T47D (cell line): ENCODE data around the gene ASCL2.

Experiments used
- DNase-seq, 2 experiments: peaks; one replicate each; pipeline versions ENCODE4 v3.0.0 to v3.0.0-alpha.2; 2011 to 2012; ENCODE audit warnings: low read depth in 1 of 2, low spot score in 1 of 2
- JUND ChIP-seq: IDR thresholded peaks from 2 replicates; pipeline ENCODE4 v1.6.1; 2012; ENCODE audit warnings: low read depth
- in situ Hi-C: cut with HindIII; loops from 2 replicates; pipeline ENCODE4 v1.10.0; 2016; ENCODE audit warnings: low sequenced_read_pairs, low pct_unique_long_range_greater_than_20kb

Gene ASCL2

GRCh38 chr11:2270322-2271076, at the start of gene ASCL2:
ASCL2 (minus strand) TSS chr11:2270588; CDS start chr11:2270332, 256 bp downstream.
- peak in 1 of 2 experiments; percentile 32 for DNase-seq
- TF ChIP-seq JUND: no peak
- in situ Hi-C loops: no loop called here

GRCh38 chr11:2319791-2320472, 49.5 kb upstream of the ASCL2 start:
- no peak for DNase-seq
- in situ Hi-C loops: no loop called here
- TF ChIP-seq JUND: no peak

GRCh38 chr11:2318707-2319106, 48.3 kb upstream of the ASCL2 start:
- TF ChIP-seq JUND: no peak
- in situ Hi-C loops: no loop called here
- DNase-seq: no peak

- no peak for TF ChIP-seq JUND
- DNase-seq: no peak
- in situ Hi-C loops: no loop called here
These were observed 47.7 kb upstream of the ASCL2 start for GRCh38 chr11:2318123-2318522.

- in situ Hi-C loops: no loop called here
These were observed 47.1 kb upstream of the ASCL2 start for GRCh38 chr11:2317354-2318050.

GRCh38 chr11:2316963-2317244, 46.5 kb upstream of the ASCL2 start:
- no peak for TF ChIP-seq JUND
- in situ Hi-C loops: no loop called here

More at GRCh38 chr11:2317354-2318050, 47.1 kb upstream of the ASCL2 start:
- no peak for TF ChIP-seq JUND
- no peak for DNase-seq

GRCh38 chr11:2316169-2316962, 46.0 kb upstream of the ASCL2 start:
- TF ChIP-seq JUND: no peak
- in situ Hi-C loops: no loop called here
- DNase-seq: no peak

More at GRCh38 chr11:2316963-2317244, 46.5 kb upstream of the ASCL2 start:
- no peak for DNase-seq

- no peak for DNase-seq
- in situ Hi-C loops: no loop called here
- TF ChIP-seq JUND: no peak
These were observed 45.2 kb upstream of the ASCL2 start for GRCh38 chr11:2315395-2316168.

- TF ChIP-seq JUND: no peak
- DNase-seq: no peak
- in situ Hi-C loops: no loop called here
These were observed 44.4 kb upstream of the ASCL2 start for GRCh38 chr11:2314525-2315394.

GRCh38 chr11:2314136-2314524, 43.7 kb upstream of the ASCL2 start:
- TF ChIP-seq JUND: no peak
- DNase-seq: no peak
- in situ Hi-C loops: no loop called here
